ENCODE results near the gene C11orf24. TPM values are rescaled to one million over a fixed set of nuclear protein-coding genes. Genes with fewer than 3 reads are reported as not detected.

The C11orf24 gene
- total RNA-seq, 1 donor from 2014 or later: 54.2 TPM

- TF ChIP-seq CTCF (conservative IDR thresholded peaks at IDR 0.05): no peak
- Mint-ChIP-seq H3K27me3 (ENCODE audit: low read depth) (peaks cover 3% of the 10 kb centered on the region), H3K27ac (ENCODE audit: unreplicated experiment) (no peak overlapping the region), H3K9me3 (no peaks in the 10 kb centered on the region), H3K4me1 (peaks cover 10% of the 10 kb centered on the region), H3K36me3 (ENCODE audit: low read depth) (peaks cover 15% of the 10 kb centered on the region), H3K4me3 (no peak overlapping the region)
- DNase-seq (ENCODE audit: low read depth, low spot score): no peak
Observed at GRCh38 chr11:68258363-68258765, 13.4 kb downstream of the C11orf24 start.

DNA sequence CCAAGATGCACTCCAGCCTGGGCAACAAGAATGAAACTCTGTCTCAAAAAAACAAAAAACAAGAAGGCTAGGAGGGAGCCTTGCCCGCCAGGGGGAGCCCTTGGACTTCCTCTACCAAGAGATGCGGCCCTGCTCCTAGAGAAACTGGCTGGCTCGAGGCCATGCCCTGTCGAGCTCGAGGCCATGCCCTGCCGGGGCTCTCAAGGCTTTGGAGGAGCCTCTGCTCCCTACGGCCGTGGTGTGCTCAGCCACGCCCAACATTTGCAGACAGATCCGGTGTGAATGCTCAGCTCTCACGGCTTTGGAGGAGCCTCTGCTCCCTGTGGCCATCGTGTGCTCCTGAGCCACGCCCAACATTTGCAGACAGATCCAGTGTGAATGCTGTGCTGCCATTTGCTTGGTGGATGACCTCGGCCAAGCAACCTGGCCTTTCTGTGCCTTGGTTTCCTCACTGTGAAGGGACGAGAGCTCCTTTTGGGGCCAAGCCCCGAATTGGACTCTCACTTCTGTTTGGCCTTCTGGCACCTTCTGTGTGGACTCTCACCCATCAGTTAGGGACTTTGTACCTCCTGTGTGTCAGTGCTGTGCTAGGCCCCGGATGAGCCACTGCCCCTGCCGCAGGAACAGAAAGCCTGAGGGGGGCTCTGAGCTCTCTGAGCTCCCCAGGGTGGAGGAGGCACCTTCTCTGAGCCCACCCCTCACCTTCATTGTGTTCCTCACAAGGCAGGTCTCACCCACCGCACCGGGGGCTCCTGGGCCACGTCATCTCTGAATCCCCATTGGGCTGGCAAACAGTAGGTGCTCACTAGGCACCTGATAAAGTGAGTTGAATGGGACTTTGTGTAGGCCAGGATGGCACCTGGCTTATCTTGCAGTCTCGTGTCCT is 14.1 kb downstream of the C11orf24 start:
- Mint-ChIP-seq H3K9me3 (no peaks in the 10 kb centered on the region), H3K27me3 (ENCODE audit: low read depth) (peaks cover 3% of the 10 kb centered on the region), H3K36me3 (ENCODE audit: low read depth) (peaks cover 11% of the 10 kb centered on the region), H3K27ac (ENCODE audit: unreplicated experiment) (no peak overlapping the region), H3K4me3 (peak overlapping the region; percentile 58), H3K4me1 (peaks cover 10% of the 10 kb centered on the region)
- DNase-seq (ENCODE audit: low read depth, low spot score): peak; percentile 99
- peak; percentile 90 for TF ChIP-seq CTCF (conservative IDR thresholded peaks at IDR 0.05)

- Mint-ChIP-seq H3K27me3 (ENCODE audit: low read depth) (peaks cover 3% of the 10 kb centered on the region), H3K4me3 (no peak overlapping the region), H3K36me3 (ENCODE audit: low read depth) (peaks cover 6% of the 10 kb centered on the region), H3K9me3 (no peaks in the 10 kb centered on the region), H3K27ac (ENCODE audit: unreplicated experiment) (peak overlapping the region; percentile 59), H3K4me1 (peaks cover 10% of the 10 kb centered on the region)
- DNase-seq (ENCODE audit: low read depth, low spot score): no peak
- TF ChIP-seq CTCF (conservative IDR thresholded peaks at IDR 0.05): no peak
Observed at GRCh38 chr11:68256331-68256741, 15.4 kb downstream of the C11orf24 start.

GRCh38 chr11:68255526-68255925 is 16.2 kb downstream of the C11orf24 start:
- H3K4me1 Mint-ChIP-seq: peaks cover 10% of the 10 kb centered on the region
- peaks cover 3% of the 10 kb centered on the region for H3K27me3 Mint-ChIP-seq (ENCODE audit: low read depth)
- DNase-seq (ENCODE audit: low read depth, low spot score): no peak
- no peaks in the 10 kb centered on the region for H3K9me3 Mint-ChIP-seq
- peaks cover 4% of the 10 kb centered on the region for H3K36me3 Mint-ChIP-seq (ENCODE audit: low read depth)
- peak overlapping the region; percentile 13 for H3K27ac Mint-ChIP-seq (ENCODE audit: unreplicated experiment)
- no peak for TF ChIP-seq CTCF (conservative IDR thresholded peaks at IDR 0.05)
- H3K4me3 Mint-ChIP-seq: no peak overlapping the region

- H3K27me3 Mint-ChIP-seq (ENCODE audit: low read depth): peaks cover 3% of the 10 kb centered on the region
- no peak for DNase-seq (ENCODE audit: low read depth, low spot score)
- no peak for TF ChIP-seq CTCF (conservative IDR thresholded peaks at IDR 0.05)
- H3K4me3 Mint-ChIP-seq: no peak overlapping the region
- peaks cover 2% of the 10 kb centered on the region for H3K36me3 Mint-ChIP-seq (ENCODE audit: low read depth)
- H3K27ac Mint-ChIP-seq (ENCODE audit: unreplicated experiment): no peak overlapping the region
- H3K9me3 Mint-ChIP-seq: no peaks in the 10 kb centered on the region
- H3K4me1 Mint-ChIP-seq: peaks cover 10% of the 10 kb centered on the region
Observed at GRCh38 chr11:68254421-68254820, 17.4 kb downstream of the C11orf24 start.
